HG03039 (cell line): ENCODE results near the gene FOXN3.

Experiments
- ATAC-seq: cut with Tn5 transposase; IDR thresholded peaks from one replicate; pipeline ENCODE4 v1.9.1; 2021; ENCODE audit warnings: mild to moderate bottlenecking, moderate library complexity; ENCODE audit not compliant: unreplicated experiment

Gene FOXN3

DNA sequence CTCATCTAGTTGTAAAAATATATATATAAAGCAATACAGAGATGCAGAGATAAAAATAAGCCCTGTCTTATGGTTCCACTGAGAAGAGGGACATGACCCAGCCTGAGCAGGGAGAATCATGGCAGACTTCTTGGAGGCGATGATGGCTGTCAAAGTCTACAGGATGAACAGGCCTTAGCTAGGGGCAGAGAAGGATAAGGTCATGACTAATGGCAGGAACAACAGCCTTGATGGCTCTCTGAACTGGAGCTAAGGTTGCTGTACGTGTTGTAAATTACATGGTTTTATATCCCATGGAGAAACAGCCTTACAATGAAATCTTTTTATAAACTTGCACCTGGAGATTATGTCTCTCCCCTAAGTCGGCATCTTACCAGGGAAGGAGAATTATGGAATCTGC lies 32.4 kb downstream of the FOXN3 start:
- no peak for ATAC-seq

GRCh38 chr14:89384023-89384422 lies 33.0 kb downstream of the FOXN3 start:
- peak; percentile 67 for ATAC-seq

DNA sequence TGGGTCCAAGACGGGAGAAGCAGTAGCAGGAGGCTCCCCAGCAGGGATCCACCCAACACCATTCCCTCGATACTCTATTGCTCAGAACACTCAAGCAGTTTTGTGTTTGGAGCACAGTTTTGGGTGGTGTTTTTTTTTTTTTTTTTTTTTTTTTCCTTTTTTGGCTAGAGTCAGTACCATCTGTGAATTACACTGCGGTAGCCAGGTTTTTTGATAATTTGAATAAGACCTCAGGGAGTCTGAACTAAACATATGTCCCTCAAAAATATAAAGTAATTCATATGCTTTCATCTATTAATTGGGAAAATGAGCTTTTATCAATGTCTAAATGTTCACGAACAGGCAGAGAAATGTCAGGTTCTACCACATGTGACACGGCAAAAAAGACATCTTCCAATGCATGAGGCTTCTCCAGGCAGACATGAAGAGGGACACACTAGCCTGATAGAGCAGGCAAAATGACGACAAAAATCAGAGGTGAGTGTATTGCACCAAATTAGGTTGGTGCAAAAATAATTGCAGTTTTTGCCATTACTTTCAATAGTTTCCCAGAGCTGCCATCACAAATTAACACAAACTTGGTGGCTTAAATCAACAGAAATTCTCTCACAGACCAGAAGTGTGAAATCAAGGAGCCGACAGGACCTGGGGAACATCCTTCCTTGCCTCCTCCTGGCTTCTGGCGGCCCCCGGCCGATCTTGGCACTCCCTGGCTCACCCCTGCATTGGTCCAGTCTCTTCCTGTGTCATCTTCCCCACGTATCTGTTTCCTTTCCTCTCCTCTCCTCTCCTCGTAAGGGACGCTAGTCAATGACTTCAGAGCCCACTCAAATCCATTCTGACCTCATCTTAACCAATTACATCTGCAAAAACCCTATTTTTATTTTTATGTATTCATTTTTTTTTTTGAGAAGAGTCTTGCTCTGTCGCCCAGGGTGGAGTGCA lies 33.9 kb downstream of the FOXN3 start:
- no peak for ATAC-seq

DNA sequence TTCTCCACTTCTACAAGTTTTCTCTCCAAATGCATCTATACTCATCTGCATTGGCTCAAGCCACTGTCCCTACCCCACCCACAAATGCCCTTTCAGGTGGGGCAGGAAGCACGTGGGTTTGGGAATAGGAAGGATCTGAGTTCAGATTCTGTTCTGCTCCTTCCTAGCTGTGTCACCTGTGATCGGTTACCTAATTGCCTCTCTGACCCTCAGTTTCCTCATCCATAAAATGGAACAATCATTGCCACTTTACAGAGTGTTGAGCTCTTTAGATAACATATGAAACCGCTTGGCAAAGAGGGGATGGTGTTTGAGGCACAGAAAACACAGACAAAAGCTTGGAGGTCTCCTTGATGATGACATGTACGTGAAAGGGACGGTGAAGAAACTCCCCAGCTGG lies 34.5 kb downstream of the FOXN3 start:
- no peak for ATAC-seq

DNA sequence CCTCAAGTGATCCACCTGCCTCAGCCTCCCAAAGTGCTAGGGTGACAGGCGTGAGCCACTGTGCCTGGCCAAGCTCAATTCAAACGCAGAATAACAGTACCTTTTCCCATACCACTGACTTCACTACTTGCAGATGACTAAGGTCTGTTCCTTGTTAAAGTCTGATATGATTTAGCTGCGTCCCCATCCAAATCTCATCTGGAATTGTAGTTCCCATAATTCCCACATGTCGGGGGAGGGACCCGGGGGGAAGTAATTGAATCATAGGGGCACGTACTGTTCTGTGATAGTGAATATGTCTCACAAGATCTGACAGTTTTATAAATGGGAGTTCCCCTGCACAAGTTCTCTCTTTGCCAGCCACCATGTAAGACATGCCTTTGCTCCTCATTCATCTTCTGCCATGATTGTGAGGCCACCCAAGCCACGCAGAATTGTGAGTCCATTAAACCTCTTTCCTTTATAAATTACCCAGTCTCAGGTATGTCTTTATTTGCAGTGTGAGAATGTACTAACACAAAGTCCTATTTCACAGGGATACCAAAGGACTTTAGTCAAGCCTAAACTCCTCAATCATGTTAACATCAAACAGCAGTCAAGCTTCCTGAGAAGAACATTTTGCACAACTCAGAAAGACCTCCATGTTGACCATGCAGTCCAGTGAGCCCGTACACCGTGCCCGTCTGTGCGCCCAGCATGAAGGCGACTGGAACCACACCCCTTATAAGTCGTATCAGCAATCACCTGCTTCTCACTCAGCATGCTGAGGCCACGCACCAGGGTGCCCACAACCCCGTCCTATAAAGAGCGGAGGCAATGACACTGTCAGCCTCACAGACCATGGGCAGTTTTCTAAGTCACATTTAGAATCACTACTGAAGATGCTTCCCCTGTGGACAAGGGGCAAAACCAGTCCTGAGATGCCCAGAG lies 36.9 kb downstream of the FOXN3 start:
- no peak for ATAC-seq

DNA sequence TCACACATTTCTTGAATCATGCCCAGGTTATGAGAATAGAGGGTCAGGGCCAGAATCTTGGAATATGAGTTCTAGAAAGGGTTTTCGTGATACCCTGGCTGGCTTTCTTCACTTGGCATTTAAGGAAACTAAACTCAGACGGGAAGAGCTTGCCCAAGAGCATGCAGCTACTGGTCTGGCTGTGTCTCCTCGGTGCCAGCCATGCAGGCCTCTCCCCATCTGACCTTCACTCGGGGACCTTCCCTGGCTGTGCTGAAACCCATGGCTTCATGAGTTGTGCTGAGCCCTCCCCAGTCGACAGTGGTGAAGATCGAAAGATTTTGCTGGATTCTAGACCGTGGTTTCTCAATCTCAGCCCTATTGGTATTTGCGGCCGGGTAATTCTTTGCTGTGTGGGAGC lies 38.0 kb downstream of the FOXN3 start:
- no peak for ATAC-seq

DNA sequence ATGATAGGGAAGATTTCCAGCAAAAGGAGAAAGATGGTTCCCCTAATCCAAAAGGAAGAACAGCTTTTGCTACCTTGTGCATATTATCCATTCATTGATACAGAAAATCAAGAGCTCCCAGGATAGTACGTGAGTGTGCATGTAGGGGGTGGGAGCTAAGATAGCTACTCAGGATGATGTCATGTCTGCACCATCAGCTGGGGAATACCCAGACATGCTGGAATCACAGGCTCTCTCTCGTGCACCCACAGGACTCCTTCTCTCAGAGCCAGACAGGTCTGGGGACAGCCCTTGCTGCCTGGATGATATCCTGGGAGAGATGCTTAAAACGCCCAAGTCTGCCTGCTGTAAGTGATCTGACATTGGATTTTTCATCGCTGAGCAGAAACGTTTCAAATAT lies 38.9 kb downstream of the FOXN3 start:
- ATAC-seq, result peak; percentile 76

GRCh38 chr14:89377544-89377943 lies 39.5 kb downstream of the FOXN3 start:
- peak; percentile 25 for ATAC-seq

GRCh38 chr14:89374908-89375307 lies 42.1 kb downstream of the FOXN3 start:
- no peak for ATAC-seq

DNA sequence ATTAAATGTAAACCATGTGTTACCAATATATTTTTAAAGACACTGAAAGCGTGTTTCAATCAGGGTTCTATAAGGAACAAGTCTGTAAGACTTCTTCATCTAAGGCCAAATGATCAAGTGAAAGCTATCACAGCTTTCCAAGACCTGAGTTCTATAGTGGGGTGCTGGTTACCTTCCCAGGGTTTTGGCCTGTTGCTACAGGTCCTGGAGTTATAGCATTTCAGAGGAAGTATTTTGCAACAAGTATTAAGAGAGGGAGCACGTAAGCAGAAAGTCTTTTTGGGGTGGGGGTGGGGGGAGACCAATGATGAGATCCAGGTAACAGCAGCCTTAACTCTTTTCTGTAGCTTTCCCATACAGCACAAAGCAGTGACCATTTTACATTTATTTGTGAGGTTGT lies 43.8 kb downstream of the FOXN3 start:
- ATAC-seq, result no peak

DNA sequence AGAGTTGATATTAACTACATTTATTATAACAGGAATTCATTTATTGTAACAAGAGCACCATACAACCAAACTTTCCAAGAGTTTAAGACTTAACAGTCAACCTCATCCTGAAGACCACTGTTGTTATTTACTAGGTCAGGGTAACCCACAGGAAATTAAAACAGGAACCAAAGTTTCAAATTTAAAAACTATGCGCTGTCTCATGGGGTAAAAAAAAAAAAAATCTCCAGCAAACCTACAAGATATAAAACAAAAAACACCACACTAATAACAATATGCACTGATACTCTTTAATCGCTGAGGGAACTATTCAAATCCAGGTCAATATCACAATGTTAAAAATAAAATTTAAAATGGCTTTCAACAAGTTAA lies 44.5 kb downstream of the FOXN3 start:
- no peak for ATAC-seq

- ATAC-seq, result no peak
Observed at GRCh38 chr14:89371585-89372511, 45.2 kb downstream of the FOXN3 start.

- no peak for ATAC-seq
Observed at GRCh38 chr14:89370781-89371180, 46.3 kb downstream of the FOXN3 start.

DNA sequence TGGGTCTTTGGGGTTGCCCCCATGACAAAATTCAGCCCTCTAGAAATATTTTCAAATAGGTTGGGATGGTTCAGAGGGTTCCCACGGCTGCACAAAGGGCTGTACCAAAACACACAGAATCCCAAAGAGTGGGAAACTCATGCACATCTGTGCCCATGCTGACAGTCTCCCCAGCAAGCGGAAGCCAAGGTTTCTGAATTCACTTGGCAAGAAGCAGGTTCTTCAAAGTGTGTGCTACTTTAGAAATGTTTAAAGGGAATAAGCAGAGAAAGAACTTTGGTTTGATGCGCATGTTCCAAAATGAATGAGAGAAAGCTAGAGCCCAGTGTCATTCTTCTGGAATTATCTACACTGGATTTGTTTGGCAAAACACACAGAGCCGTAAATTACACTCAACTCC lies 46.7 kb downstream of the FOXN3 start:
- ATAC-seq, result no peak

GRCh38 chr14:89369656-89370055 lies 47.4 kb downstream of the FOXN3 start:
- ATAC-seq, result no peak

GRCh38 chr14:89368490-89369477 lies 48.2 kb downstream of the FOXN3 start:
- no peak for ATAC-seq

- ATAC-seq, result no peak
Observed at GRCh38 chr14:89367779-89368120, 49.3 kb downstream of the FOXN3 start.

DNA sequence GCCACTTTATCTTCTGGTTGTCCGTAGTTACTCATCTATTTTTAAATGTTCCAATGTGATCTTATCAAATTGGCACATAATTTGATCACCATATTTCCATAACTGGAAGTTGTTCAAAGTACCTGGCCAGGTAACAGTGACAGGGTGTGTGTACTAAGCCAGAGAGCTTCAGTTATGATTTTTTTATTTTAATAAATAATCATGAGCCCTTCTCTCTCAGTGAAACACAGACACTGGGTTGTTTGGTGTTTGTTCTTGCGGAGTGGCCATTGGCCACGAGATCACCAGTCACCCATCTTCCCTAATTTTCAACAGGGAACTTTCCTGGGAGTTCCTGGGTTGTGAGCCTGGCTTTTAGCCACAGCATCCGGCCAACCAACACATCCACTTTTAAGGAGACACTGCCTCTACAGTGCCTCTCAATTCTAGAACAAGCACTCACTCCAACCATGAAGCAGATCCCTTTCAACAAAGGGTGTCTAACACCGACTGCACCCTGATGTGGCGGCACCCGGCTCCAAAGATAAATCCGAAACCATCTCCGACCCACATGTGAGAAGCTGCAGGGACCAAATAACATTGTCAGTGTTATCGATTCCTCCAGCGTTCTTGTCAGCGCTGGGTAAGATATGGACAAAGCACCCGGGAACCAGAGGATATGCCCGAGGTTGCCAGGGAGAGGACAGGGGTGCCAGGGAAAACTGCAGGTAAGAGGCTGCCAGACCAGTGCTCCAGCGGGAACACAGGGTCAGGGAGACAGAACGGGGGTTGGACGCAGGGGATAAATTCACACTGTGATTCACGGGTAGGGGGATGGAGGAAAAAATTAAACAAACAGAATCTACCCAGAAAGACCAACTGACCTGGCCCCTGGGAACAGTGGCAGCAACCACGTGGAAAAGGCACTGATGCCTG lies 49.9 kb downstream of the FOXN3 start:
- no peak for ATAC-seq
